H7 (cell line): ENCODE results near the gene SDR39U1. TPM values are rescaled to one million over a fixed set of nuclear protein-coding genes. Genes with fewer than 3 reads are reported as not detected.

ENCODE experiments used
- DNase-seq: peaks from one replicate; pipeline ENCODE4 v3.0.0; 2012
- H3K27me3 ChIP-seq: 2 replicates; pipeline ENCODE4 v1.6.0; 2011; ENCODE audit warnings: mild to moderate bottlenecking, low read length; ENCODE audit not compliant: control insufficient read depth, insufficient read depth
- H3K36me3 ChIP-seq: replicated peaks from 2 replicates; pipeline ENCODE4 v1.5.1; 2011; ENCODE audit warnings: low read length; ENCODE audit not compliant: control insufficient read depth, insufficient read depth
- H3K4me3 ChIP-seq: 2 replicates; pipeline ENCODE4 v1.5.1; 2011; ENCODE audit warnings: low read depth, mild to moderate bottlenecking, control low read depth, low read length, moderate library complexity; ENCODE audit not compliant: insufficient read depth
- total RNA-seq: library from RNA; depleted of rRNA; stranded (reverse); fragments of >200 nt; shearing (Covaris generic); gene quantifications from 2 replicates; pipeline ENCODE4 v1.2.3, GENCODE V29; 2014

Gene SDR39U1
- total RNA-seq, 1 experiment from 2014 or later: 26.7 TPM

DNA sequence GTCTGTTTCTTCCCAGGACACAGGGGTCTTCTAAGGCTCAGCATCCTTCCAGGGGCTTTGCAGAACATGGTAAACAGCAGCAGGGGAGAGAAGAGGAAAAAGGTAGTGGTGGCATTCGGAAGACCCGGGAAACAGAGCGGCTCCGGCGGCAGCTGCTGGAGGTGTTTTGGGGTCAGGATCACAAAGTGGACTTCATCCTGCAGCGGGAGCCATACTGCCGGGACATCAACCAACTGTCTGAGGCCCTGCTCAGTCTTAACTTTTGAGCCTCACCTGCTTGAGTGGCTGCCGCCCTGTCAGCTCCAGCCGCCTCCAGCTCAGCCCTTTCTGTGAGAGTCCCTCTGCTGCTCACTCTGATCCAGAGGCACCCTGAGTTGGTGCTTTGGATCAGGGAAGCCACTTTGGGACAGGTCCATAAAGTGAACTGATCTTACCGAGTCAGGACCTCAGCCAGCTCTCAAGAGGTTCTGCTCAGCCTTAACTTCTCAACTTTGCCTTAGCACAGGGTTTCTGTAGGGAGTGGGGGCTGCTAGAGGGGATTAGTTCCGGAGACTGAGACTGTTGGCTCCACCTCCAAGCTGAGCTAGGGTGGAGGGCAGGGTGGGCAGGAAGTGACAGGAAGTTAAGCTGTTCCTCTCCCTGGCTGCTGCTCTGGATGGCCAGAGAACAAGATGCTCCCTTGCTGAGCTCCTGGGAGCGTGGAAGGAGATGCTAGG, 5.4 kb downstream of the SDR39U1 start:
- Histone ChIP-seq H3K36me3 (peaks cover 20% of the 10 kb centered on the region), H3K27me3 (no peaks in the 10 kb centered on the region), H3K4me3 (no peak overlapping the region)
- DNase-seq: no peak

DNA sequence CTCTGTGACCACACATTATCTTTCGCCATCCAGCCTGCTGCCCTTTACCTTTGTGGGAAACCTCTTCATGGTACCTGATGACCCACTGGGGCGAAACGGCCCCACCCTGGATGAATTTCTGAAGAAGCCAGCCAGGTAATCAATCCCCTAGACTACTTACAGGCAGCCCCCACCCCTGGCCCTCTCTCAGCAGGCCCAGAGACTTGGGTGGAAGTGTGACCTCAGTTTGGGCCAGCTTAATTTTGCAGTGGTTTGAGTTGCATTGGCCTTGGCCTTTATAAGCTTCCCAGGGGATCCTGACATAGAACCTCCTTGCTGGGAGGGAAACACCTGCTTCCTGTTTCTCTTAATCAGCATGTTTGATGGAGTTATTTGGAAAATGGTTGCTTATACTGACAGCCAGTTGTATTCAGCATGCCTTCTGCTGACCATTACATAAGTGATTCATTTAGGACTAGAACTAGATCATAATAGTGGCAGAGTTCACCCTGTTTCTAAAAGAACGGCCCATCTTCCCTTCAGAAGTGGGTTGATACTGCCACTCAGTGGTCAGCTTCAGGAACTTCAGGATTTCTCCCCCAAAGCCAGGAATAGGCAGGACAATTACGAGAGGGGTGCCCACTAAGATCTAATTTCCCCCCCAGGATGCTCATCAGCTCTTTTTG, 6.1 kb downstream of the SDR39U1 start:
- Histone ChIP-seq H3K4me3 (no peak overlapping the region), H3K36me3 (peaks cover 20% of the 10 kb centered on the region), H3K27me3 (no peaks in the 10 kb centered on the region)
- DNase-seq: peak; percentile 88

DNA sequence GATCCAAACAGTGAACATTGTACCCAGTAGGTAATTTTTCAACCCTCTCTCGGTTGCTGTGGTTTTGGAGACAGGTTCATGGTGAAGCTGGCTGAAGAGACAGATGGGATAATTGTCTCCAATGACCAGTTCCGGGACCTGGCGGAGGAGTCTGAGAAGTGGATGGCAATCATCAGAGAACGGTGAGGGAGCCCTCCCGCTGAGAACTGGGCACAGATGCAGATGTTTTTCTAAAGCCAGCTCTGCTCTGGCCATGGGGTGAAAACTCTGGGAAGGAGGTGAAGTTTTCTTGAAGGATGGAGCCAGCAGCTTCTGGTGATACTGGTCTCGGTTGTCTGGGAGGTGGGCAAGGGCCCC, 6.6 kb downstream of the SDR39U1 start:
- Histone ChIP-seq H3K4me3 (no peak overlapping the region), H3K36me3 (peaks cover 20% of the 10 kb centered on the region), H3K27me3 (no peaks in the 10 kb centered on the region)
- no peak for DNase-seq

DNA sequence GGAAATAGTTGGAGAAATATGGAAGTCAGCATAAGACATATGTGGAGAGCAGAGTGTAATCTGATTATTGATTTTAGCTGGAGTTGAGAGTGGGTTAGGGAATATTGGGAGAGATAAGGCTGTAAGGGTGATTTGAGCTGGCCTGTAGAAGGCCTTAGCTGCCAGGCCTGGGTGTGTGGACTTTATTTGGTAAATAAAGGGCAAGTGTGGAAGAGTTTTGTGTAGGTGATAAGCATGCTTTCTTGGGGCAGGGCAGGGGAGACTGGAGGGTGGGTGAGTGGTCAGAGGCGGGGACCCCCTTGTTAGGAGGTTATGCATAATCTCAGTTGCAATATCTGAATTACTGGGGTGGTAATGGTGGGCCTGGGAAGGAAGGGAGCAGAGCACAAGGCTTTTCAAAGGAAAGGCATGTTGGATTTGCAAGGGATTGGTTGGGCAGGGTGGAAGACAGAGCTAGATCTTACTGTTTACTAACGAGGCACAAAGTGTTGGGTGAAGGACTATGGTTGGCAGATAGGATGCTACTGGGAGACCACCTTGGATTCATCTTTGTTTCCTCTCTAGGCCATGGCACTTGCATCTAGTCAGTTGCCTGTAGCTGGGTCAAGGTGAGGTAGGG, 7.3 kb downstream of the SDR39U1 start:
- peaks cover 16% of the 10 kb centered on the region for H3K36me3 ChIP-seq
- H3K4me3 ChIP-seq: no peak overlapping the region
- H3K27me3 ChIP-seq: peaks cover 3% of the 10 kb centered on the region; the same call in 1 of the 2 replicates
- peak; percentile 7 for DNase-seq

DNA sequence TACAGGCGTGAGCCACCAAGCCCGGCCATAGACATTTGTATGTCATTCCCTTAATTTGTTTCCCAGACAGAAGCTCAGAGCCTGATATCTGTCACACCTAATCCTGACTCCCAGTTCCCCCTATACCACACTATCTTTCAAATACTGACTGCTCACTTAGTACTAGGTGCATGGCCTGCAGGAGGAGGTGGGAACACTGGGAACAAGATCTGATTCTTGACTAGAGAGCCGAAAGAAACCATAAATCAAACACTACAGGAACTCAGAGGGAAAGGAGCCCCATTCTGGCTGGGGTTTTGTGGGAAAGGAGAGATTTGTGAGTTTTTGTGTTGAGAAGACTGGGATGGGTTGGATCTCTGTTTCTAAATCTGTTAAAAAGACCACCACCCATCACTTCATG, 7.9 kb downstream of the SDR39U1 start:
- Histone ChIP-seq H3K36me3 (peaks cover 13% of the 10 kb centered on the region), H3K27me3 (peaks cover 3% of the 10 kb centered on the region; the same call in 1 of the 2 replicates), H3K4me3 (no peak overlapping the region)
- DNase-seq: no peak

DNA sequence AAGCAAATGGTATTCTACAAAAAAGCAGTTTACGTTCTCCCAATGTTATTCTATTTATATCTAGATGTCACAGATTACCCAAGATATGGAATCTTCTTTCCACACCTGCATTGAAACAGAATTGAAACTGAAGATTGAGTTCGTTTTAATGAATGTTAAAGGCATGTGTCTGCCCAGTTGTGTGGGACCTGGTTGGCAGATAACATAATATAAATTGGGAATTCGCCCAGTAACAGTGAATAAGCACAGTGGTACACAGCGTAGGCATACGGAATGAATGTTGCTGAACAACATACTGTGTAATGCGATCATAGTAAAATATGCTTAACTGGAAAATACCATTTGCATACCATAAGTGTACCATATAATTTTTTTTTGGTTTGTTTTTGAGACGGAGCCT, 8.5 kb downstream of the SDR39U1 start:
- peaks cover 5% of the 10 kb centered on the region; the same call in 1 of the 2 replicates for H3K27me3 ChIP-seq
- H3K4me3 ChIP-seq: no peak overlapping the region
- peaks cover 10% of the 10 kb centered on the region for H3K36me3 ChIP-seq
- no peak for DNase-seq

DNA sequence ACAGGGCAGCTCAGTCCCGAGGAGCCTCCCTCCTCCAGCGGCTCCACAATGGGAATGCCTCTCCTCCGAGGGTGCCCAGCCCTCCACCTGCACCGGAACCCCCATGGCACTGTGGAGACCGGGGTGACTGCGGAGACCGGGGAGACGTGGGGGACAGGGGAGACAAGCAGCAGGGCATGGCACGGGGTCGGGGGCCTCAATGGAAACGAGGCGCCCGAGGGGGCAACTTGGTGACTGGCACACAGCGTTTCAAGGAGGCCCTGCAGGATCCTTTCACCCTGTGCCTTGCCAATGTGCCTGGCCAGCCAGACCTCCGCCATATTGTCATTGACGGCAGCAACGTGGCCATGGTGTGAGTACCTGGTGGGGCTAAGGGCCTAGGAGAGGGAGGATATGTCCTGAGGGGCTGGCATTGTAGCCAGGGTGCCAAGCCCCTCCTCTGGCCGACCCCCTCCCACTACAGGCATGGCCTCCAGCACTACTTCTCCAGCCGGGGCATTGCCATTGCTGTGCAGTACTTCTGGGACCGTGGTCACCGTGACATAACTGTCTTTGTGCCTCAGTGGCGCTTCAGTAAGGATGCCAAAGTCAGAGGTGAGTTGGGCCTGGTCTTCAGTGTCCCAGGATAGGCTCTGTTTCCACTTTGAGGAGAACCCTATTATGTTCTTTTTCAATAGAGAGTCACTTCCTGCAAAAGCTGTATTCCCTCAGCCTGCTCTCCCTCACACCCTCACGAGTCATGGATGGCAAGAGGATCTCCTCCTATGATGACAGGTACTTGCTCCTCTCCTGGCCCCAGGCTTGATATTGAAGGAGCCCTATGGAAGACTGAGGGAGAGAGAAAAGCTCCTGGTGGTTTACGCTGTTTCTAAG, 10.1 kb downstream of the SDR39U1 start:
- Histone ChIP-seq H3K36me3 (peaks cover 4% of the 10 kb centered on the region), H3K4me3 (no peak overlapping the region), H3K27me3 (peaks cover 13% of the 10 kb centered on the region)
- DNase-seq: no peak

DNA sequence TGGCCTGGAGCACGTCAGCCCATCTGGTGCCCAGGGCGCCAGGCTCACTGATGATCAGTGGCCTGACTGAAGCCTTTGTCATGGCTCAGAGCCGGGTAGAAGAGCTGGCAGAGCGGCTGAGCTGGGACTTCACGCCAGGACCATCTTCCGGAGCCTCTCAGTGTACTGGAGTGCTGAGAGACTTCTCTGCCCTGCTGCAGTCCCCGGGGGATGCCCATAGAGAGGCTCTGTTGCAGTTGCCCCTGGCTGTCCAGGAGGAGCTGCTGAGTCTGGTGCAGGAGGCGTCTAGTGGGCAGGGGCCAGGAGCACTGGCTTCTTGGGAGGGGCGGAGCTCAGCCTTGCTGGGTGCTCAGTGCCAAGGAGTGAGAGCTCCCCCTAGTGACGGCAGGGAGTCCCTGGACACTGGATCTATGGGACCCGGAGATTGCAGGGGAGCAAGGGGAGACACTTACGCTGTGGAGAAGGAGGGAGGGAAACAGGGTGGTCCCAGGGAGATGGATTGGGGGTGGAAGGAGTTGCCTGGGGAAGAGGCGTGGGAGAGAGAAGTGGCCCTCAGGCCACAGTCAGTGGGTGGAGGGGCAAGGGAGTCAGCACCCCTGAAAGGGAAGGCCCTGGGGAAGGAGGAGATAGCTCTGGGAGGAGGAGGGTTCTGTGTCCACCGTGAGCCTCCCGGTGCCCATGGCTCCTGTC, 10.9 kb downstream of the SDR39U1 start:
- DNase-seq: peak; percentile 97
- peaks cover 13% of the 10 kb centered on the region for H3K27me3 ChIP-seq
- H3K36me3 ChIP-seq: peaks cover 1% of the 10 kb centered on the region
- H3K4me3 ChIP-seq: no peak overlapping the region

DNA sequence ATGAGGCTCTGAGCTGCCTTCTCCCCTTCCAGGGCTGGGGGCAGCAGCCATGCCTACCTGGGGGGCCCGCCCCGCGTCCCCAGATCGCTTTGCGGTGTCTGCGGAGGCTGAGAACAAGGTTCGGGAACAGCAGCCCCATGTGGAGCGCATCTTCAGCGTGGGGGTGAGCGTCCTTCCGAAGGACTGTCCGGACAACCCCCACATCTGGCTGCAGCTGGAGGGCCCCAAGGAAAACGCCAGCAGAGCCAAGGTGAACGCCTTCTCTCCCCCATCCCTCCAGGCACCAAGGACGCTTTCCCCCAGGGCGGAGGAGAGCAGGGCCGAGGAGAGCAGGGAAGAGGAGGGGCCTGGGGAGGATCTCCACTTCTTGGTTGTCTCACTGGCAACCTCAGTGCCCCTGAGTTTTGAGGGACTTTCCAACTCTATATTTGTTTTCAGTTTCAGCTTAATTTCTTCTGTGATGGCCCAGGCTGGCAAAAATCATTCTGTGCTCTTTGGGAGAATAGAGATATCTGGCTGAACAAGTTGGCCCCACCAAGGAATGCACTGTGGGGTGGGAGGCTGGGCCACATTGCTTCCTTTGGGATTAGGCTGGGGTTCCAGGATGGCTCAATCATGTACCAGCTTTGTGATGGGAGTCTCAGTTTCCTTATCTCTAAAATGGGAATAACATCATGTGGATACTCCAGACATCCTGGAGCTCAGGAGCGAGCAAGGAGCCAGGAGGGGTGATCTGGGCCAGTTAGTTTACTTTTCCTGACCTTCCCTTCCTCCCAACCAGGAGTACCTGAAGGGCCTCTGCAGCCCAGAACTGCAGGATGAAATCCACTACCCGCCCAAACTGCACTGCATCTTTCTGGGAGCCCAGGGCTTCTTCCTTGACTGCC, 11.7 kb downstream of the SDR39U1 start:
- DNase-seq: peak; percentile 78
- Histone ChIP-seq H3K36me3 (peaks cover 1% of the 10 kb centered on the region), H3K4me3 (peak overlapping the region; percentile 72), H3K27me3 (peaks cover 13% of the 10 kb centered on the region)

DNA sequence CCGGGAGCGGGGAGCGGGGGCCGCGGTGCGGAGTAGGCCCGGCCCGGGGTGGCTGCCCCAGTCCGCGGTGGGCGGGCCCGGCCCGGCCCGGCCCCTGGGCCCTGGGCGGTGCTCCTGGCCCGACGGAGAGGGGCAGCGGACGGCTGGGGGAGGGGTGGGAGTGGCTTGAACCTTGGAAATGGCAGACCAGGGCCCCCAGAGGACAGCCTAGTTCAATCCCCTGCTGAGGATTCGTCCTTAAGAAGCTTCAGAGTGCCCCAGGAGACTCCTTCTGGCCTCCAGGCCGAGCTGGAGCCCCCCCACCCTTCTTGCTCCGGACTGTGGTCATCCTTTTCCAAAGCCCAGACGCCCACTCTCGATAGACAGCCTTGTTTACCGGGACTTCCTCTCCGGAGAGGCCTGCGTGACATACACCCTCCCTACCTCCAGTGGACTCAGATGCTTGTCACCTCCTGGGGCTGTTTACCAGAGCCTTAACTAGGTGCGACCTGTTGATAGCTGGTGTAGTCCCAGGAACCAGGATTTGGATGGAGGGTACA, 12.4 kb downstream of the SDR39U1 start:
- DNase-seq: peak; percentile 96
- Histone ChIP-seq H3K4me3 (peak overlapping the region; percentile 72), H3K27me3 (peaks cover 13% of the 10 kb centered on the region), H3K36me3 (peaks cover 1% of the 10 kb centered on the region)

DNA sequence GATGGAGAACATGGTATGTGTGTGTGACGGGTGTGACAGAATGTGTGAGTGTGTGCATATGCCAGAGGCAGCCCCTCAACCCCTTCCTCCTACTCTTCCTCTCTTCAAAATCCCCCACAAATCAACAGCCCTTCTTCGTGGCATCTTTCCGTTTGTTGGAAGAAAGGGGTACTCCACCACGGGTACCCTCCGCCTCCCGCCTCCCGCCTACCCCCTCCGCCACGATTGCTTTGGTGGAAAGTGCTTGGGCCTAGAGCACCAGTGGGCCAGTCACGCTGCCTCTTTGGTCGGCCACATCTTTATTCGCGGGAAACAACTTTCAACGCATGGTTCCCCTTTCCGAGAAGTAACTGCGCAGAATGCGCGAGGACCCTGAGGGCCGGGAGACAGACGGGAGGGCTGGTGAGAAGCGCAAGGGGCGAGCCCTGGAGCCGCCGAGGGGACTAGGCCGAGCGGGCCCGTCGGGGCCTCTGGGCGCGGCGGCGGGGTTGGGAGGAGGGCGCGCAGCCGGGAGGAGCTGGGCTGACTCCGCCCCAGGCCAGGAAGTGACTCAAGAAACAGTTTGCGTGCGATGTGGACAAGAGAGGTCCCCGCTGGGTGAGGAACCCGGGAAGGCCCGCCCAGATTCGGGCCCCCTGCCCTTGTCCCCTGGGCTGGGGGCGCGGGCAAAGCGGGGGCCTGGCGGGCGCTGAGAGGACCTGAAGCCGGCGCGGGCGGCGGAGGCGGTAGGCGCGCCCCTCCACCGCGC, 13.0 kb downstream of the SDR39U1 start, which contains the start of the genes CBLN3 and KHNYN:
Gene CBLN3 (minus strand): TSS at position 274 of the 748 bp plus-strand sequence. CDS start 614 bp downstream, outside the sequence.
Gene KHNYN (plus strand): TSS at position 560 of the 748 bp plus-strand sequence. CDS start 777 bp downstream, outside the sequence.
- H3K4me3 ChIP-seq: peak within 1 kb of the TSS; percentile 72
- peak; percentile 97 for DNase-seq
- peaks cover 13% of the 10 kb centered on the region for H3K27me3 ChIP-seq
- H3K36me3 ChIP-seq: peaks cover 1% of the 10 kb centered on the region

DNA sequence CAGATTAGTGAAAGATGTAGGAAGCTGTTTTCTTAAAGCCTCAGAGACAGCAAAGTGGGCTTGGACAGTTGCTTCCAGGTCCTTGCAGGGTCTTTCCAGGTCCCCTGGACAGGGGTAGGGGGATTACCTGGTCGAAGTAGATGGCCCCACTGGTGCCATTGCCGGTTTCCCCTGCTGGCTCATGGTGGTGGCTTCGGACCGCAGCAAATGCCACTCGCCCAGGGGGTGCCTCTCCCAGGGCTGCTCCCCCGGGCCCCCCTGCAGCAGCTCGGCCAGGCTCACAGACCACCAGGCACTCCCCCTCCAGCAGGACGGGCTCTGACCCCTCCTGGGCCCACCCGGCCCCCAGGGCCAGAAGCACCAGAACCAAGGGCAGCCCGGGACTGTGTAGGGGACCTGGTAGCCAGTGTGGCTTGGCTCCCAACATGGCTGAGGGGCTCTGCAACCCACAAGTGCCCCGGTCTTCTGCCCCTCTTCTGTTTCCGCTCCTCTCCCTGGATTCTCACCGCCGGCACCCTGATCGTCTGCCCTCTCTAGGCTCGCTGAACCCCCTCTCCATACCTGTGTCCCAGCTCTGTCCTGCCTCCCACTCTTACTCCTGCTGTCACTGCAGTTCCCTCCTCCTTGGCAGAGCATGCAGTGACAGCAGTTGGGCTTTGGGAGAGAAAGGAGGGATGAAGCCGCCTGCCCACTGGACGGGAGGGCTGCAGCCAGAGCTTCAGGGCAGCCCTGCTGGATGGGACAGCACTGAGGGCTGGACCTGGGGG, 13.8 kb downstream of the SDR39U1 start:
- Histone ChIP-seq H3K27me3 (peaks cover 13% of the 10 kb centered on the region), H3K36me3 (peaks cover 1% of the 10 kb centered on the region), H3K4me3 (no peak overlapping the region; the same call in 1 of the 2 replicates)
- DNase-seq: peak; percentile 68
